ENCODE measurements around the gene CDC42EP1.
"Not testable (repeated sequence)": the region's sequence is repeated elsewhere in the genome, so short reads cannot be mapped to it uniquely, and the experiment has no call there.

CDC42EP1 gene

GRCh38 chr22:37588546-37589215, 28.4 kb downstream of the CDC42EP1 start:
- no peak for DNase-seq

- no peak for DNase-seq
Measured at GRCh38 chr22:37589636-37590035, 29.4 kb downstream of the CDC42EP1 start.

- DNase-seq, result not testable (repeated sequence)
Measured at GRCh38 chr22:37591081-37591480, 30.8 kb downstream of the CDC42EP1 start.

- no peak for DNase-seq
Measured at GRCh38 chr22:37591823-37592404, 31.6 kb downstream of the CDC42EP1 start.

GRCh38 chr22:37594237-37594636, 34.0 kb downstream of the CDC42EP1 start:
- no peak for DNase-seq

GRCh38 chr22:37599153-37599552, 38.9 kb downstream of the CDC42EP1 start:
- DNase-seq, result peak; percentile 26

- DNase-seq, result no peak
Measured at GRCh38 chr22:37601203-37601539, 40.9 kb downstream of the CDC42EP1 start.

- no peak for DNase-seq
Measured at GRCh38 chr22:37601540-37602442, 41.5 kb downstream of the CDC42EP1 start.

- DNase-seq, result not testable (repeated sequence)
Measured at GRCh38 chr22:37602546-37603277, 42.4 kb downstream of the CDC42EP1 start.

- no peak for DNase-seq
Measured at GRCh38 chr22:37604074-37604473, 43.8 kb downstream of the CDC42EP1 start.

- DNase-seq, result no peak
Measured at GRCh38 chr22:37604875-37605274, 44.6 kb downstream of the CDC42EP1 start.

GRCh38 chr22:37607010-37607934, 47.0 kb downstream of the CDC42EP1 start:
- DNase-seq, result peak; percentile 73

GRCh38 chr22:37607935-37608476, 47.7 kb downstream of the CDC42EP1 start:
- DNase-seq, result peak; percentile 52

GRCh38 chr22:37608477-37609239, 48.4 kb downstream of the CDC42EP1 start, which contains the start of gene GGA1:
Gene GGA1, plus strand, starts transcription at chr22:37608834. Its CDS starts 27 bp downstream, at chr22:37608861.
- peak; percentile 59 for DNase-seq

GRCh38 chr22:37609240-37610152, 49.2 kb downstream of the CDC42EP1 start:
- DNase-seq, result no peak

- not testable (repeated sequence) for DNase-seq
Measured at GRCh38 chr22:37610153-37610475, 49.8 kb downstream of the CDC42EP1 start.

GRCh38 chr22:37610480-37611129, 50.3 kb downstream of the CDC42EP1 start:
- no peak for DNase-seq

GRCh38 chr22:37611207-37611606, 50.9 kb downstream of the CDC42EP1 start:
- no peak for DNase-seq
